ENCODE data around the gene FNDC11. TPM values are rescaled to one million over a fixed set of nuclear protein-coding genes. Genes with fewer than 3 reads are reported as not detected.

FNDC11 gene
- total and polyA plus RNA-seq, 2 of the 13 experiments (the other 11 are each of a cell fraction or from before 2014, with no cell fraction given): 0.07 TPM; not detected in 1

DNA sequence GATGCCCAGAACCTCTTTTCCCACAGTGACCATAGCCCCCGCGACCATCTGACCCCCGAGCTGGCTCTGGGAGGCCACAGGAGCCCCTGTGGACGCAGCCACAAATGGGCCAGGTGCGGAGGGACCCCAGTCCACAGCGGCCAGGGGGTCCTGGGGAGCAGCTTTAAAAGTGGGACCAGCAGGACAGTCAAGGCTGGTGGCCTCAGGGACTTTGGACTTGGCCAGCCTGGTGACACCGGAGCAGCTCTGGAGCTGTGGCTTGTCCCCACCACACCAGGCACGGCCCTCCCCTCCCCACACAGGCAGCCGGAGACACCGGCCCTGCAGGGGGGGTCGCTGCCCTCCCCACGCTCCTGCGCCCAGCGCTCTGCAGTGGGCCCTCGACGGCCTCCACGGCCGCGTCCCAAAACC lies 3.5 kb downstream of the FNDC11 start (continued):
- TF ChIP-seq, protein P1, sequence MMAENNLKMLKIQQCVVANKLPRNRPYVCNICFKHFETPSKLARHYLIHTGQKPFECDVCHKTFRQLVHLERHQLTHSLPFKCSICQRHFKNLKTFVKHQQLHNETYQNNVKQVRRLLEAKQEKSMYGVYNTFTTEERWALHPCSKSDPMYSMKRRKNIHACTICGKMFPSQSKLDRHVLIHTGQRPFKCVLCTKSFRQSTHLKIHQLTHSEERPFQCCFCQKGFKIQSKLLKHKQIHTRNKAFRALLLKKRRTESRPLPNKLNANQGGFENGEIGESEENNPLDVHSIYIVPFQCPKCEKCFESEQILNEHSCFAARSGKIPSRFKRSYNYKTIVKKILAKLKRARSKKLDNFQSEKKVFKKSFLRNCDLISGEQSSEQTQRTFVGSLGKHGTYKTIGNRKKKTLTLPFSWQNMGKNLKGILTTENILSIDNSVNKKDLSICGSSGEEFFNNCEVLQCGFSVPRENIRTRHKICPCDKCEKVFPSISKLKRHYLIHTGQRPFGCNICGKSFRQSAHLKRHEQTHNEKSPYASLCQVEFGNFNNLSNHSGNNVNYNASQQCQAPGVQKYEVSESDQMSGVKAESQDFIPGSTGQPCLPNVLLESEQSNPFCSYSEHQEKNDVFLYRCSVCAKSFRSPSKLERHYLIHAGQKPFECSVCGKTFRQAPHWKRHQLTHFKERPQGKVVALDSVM (CRISPR knock-in tag; IDR thresholded peaks at IDR 0.05): no peak
- TF ChIP-seq CEBPB (IDR thresholded peaks at IDR 0.05; ENCODE audit: borderline replicate concordance, low read depth, low read length) (no peak), ZNF335 (CRISPR knock-in tag; IDR thresholded peaks at IDR 0.05) (no peak), IKZF4 (CRISPR knock-in tag; IDR thresholded peaks at IDR 0.05; ENCODE audit: borderline replicate concordance, low read depth, not compliant biosample characterization) (no peak), TBX2 (CRISPR knock-in tag; IDR thresholded peaks at IDR 0.05; ENCODE audit: borderline replicate concordance) (peak; percentile 27; the same call in 1 of the 2 replicates), ZBTB7A (CRISPR knock-in tag; IDR thresholded peaks at IDR 0.05) (peak; percentile 11; the same call in 1 of the 2 replicates), ZKSCAN1 (IDR thresholded peaks at IDR 0.05; ENCODE audit: low read length) (no peak), ZNF652 (CRISPR knock-in tag; IDR thresholded peaks at IDR 0.05; ENCODE audit: borderline replicate concordance, low read depth) (no peak), ZNF746 (CRISPR knock-in tag; IDR thresholded peaks at IDR 0.05) (peak; percentile 91; the same call in 1 of the 2 replicates), SRSF1 (optimal IDR thresholded peaks at IDR 0.05; ENCODE audit: low read depth, low read length) (peak; percentile 63), ZNF629 (CRISPR knock-in tag; conservative IDR thresholded peaks at IDR 0.05) (no peak), PAWR (CRISPR knock-in tag; IDR thresholded peaks at IDR 0.05; ENCODE audit: borderline replicate concordance) (no peak), SP2 (CRISPR knock-in tag; IDR thresholded peaks at IDR 0.05) (no peak)
- TF ChIP-seq, protein P2, sequence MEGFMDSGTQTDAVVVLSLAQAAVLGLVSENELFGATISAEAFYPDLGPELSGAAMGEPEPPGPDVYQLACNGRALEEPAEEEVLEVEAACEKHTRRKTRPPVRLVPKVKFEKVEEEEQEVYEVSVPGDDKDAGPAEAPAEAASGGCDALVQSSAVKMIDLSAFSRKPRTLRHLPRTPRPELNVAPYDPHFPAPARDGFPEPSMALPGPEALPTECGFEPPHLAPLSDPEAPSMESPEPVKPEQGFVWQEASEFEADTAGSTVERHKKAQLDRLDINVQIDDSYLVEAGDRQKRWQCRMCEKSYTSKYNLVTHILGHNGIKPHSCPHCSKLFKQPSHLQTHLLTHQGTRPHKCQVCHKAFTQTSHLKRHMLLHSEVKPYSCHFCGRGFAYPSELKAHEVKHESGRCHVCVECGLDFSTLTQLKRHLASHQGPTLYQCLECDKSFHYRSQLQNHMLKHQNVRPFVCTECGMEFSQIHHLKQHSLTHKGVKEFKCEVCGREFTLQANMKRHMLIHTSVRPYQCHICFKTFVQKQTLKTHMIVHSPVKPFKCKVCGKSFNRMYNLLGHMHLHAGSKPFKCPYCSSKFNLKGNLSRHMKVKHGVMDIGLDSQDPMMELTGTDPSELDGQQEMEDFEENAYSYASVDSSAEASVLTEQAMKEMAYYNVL (CRISPR knock-in tag; IDR thresholded peaks at IDR 0.05; ENCODE audit: borderline replicate concordance): no peak
- TF ChIP-seq, protein P3, sequence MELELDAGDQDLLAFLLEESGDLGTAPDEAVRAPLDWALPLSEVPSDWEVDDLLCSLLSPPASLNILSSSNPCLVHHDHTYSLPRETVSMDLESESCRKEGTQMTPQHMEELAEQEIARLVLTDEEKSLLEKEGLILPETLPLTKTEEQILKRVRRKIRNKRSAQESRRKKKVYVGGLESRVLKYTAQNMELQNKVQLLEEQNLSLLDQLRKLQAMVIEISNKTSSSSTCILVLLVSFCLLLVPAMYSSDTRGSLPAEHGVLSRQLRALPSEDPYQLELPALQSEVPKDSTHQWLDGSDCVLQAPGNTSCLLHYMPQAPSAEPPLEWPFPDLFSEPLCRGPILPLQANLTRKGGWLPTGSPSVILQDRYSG (CRISPR knock-in tag; IDR thresholded peaks at IDR 0.05): no peak
- TF ChIP-seq, protein P4, sequence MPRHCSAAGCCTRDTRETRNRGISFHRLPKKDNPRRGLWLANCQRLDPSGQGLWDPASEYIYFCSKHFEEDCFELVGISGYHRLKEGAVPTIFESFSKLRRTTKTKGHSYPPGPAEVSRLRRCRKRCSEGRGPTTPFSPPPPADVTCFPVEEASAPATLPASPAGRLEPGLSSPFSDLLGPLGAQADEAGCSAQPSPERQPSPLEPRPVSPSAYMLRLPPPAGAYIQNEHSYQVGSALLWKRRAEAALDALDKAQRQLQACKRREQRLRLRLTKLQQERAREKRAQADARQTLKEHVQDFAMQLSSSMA (CRISPR knock-in tag; IDR thresholded peaks at IDR 0.05): no peak
- TF ChIP-seq, protein P5, sequence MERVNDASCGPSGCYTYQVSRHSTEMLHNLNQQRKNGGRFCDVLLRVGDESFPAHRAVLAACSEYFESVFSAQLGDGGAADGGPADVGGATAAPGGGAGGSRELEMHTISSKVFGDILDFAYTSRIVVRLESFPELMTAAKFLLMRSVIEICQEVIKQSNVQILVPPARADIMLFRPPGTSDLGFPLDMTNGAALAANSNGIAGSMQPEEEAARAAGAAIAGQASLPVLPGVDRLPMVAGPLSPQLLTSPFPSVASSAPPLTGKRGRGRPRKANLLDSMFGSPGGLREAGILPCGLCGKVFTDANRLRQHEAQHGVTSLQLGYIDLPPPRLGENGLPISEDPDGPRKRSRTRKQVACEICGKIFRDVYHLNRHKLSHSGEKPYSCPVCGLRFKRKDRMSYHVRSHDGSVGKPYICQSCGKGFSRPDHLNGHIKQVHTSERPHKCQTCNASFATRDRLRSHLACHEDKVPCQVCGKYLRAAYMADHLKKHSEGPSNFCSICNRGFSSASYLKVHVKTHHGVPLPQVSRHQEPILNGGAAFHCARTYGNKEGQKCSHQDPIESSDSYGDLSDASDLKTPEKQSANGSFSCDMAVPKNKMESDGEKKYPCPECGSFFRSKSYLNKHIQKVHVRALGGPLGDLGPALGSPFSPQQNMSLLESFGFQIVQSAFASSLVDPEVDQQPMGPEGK (CRISPR knock-in tag; IDR thresholded peaks at IDR 0.05): peak; percentile 95
- TF ChIP-seq, protein P6, sequence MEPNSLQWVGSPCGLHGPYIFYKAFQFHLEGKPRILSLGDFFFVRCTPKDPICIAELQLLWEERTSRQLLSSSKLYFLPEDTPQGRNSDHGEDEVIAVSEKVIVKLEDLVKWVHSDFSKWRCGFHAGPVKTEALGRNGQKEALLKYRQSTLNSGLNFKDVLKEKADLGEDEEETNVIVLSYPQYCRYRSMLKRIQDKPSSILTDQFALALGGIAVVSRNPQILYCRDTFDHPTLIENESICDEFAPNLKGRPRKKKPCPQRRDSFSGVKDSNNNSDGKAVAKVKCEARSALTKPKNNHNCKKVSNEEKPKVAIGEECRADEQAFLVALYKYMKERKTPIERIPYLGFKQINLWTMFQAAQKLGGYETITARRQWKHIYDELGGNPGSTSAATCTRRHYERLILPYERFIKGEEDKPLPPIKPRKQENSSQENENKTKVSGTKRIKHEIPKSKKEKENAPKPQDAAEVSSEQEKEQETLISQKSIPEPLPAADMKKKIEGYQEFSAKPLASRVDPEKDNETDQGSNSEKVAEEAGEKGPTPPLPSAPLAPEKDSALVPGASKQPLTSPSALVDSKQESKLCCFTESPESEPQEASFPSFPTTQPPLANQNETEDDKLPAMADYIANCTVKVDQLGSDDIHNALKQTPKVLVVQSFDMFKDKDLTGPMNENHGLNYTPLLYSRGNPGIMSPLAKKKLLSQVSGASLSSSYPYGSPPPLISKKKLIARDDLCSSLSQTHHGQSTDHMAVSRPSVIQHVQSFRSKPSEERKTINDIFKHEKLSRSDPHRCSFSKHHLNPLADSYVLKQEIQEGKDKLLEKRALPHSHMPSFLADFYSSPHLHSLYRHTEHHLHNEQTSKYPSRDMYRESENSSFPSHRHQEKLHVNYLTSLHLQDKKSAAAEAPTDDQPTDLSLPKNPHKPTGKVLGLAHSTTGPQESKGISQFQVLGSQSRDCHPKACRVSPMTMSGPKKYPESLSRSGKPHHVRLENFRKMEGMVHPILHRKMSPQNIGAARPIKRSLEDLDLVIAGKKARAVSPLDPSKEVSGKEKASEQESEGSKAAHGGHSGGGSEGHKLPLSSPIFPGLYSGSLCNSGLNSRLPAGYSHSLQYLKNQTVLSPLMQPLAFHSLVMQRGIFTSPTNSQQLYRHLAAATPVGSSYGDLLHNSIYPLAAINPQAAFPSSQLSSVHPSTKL (CRISPR knock-in tag; IDR thresholded peaks at IDR 0.05): no peak

Measured in HepG2 (cell line).